Measurements from ENCODE around the gene PPP2R2C.

DNA sequence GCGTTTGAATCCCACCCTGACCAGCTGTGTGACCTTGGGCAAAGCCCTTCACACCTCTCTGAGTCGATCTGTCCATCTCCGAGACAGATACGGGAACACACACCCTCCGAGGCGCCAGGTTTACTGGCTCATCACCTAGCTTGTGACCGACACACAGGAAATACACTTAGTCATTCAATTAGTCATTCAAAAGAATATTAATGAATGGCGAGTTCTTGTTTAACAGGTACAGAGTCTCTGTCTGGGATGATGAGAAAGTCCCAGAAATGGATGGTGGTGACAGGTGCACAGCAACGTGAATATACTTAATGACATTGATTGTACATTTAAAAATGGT lies 80.6 kb downstream of the PPP2R2C start:
- TF ChIP-seq, protein P1, sequence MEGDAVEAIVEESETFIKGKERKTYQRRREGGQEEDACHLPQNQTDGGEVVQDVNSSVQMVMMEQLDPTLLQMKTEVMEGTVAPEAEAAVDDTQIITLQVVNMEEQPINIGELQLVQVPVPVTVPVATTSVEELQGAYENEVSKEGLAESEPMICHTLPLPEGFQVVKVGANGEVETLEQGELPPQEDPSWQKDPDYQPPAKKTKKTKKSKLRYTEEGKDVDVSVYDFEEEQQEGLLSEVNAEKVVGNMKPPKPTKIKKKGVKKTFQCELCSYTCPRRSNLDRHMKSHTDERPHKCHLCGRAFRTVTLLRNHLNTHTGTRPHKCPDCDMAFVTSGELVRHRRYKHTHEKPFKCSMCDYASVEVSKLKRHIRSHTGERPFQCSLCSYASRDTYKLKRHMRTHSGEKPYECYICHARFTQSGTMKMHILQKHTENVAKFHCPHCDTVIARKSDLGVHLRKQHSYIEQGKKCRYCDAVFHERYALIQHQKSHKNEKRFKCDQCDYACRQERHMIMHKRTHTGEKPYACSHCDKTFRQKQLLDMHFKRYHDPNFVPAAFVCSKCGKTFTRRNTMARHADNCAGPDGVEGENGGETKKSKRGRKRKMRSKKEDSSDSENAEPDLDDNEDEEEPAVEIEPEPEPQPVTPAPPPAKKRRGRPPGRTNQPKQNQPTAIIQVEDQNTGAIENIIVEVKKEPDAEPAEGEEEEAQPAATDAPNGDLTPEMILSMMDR (IDR thresholded peaks at IDR 0.05) = no peak
- TF ChIP-seq POLR2A (IDR thresholded peaks at IDR 0.05) = no peak

Measured in body of pancreas (tissue), 4 donors.